Measurements from ENCODE around the gene SUPV3L1. TPM values are rescaled to one million over a fixed set of nuclear protein-coding genes. Genes with fewer than 3 reads are reported as not detected.

The SUPV3L1 gene
- total and polyA plus RNA-seq, 10 of the 15 experiments (the other 5 are each of a cell fraction or from before 2014, with no cell fraction given): 18.4 to 57.8 (median 44.2) TPM

- TF ChIP-seq, protein P1, sequence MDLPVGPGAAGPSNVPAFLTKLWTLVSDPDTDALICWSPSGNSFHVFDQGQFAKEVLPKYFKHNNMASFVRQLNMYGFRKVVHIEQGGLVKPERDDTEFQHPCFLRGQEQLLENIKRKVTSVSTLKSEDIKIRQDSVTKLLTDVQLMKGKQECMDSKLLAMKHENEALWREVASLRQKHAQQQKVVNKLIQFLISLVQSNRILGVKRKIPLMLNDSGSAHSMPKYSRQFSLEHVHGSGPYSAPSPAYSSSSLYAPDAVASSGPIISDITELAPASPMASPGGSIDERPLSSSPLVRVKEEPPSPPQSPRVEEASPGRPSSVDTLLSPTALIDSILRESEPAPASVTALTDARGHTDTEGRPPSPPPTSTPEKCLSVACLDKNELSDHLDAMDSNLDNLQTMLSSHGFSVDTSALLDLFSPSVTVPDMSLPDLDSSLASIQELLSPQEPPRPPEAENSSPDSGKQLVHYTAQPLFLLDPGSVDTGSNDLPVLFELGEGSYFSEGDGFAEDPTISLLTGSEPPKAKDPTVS (IDR thresholded peaks at IDR 0.05; ENCODE audit: low read depth, low read length): no peak
- TF ChIP-seq TARDBP (IDR thresholded peaks at IDR 0.05; ENCODE audit: borderline replicate concordance) (no peak), EED (IDR thresholded peaks at IDR 0.05; ENCODE audit: low read depth) (no peak), ETV6 (conservative IDR thresholded peaks at IDR 0.05 in 1 of 2, IDR thresholded peaks at IDR 0.05 in 1 of 2; ENCODE audit: borderline replicate concordance in 1 of 2, low read depth in 1 of 2) (no peak), NBN (IDR thresholded peaks at IDR 0.05) (no peak), KDM1A (IDR thresholded peaks at IDR 0.05; ENCODE audit: borderline replicate concordance) (no peak), NRF1 (conservative IDR thresholded peaks at IDR 0.05; ENCODE audit: low read depth, low read length) (no peak)
Observed at GRCh38 chr10:69220507-69220906, 40.5 kb downstream of the SUPV3L1 start (continued).

GRCh38 chr10:69222157-69223027, 42.4 kb downstream of the SUPV3L1 start:
- ChIA-PET POLR2A (interaction anchor here (0.6 to 1.4 kb wide), 6 partner anchors 19 to 178 kb away, joined by 3 to 4 read pairs (median 3); no protein-coding TSS in a partner anchor), CTCF (interaction anchor here (0.5 to 5.8 kb wide), 15 partner anchors 10 to 1184 kb away, joined by 3 to 40 read pairs (median 3); partner anchors contain the start of genes DDX21 and SRGN), RAD21 (ENCODE audit: unreplicated experiment) (interaction anchor here (0.8 to 1.2 kb wide), 8 partner anchors 25 to 217 kb away, joined by 3 to 7 read pairs (median 3); no protein-coding TSS in a partner anchor), SMC1A (ENCODE audit: uncharacterized antibody, unreplicated experiment) (interaction anchor here (0.6 to 4.3 kb wide), 7 partner anchors 13 to 217 kb away, joined by 3 to 33 read pairs (median 3); partner anchors contain the start of gene SRGN)
- no peaks in the 10 kb centered on the region for H3K27me3 ChIP-seq (replicated peaks in 1 of 2; ENCODE audit: control insufficient read depth in 2 of 2, insufficient read depth in 2 of 2, low read length in 1 of 2)
- peak overlapping the region; percentile 54 for H3K9ac ChIP-seq (ENCODE audit: control insufficient read depth, insufficient read depth, low read length)
- H3K9me3 ChIP-seq (replicated peaks; ENCODE audit: control insufficient read depth, insufficient read depth, low read length): no peaks in the 10 kb centered on the region
- H3K36me3 ChIP-seq (ENCODE audit: control insufficient read depth in 2 of 2, insufficient read depth in 2 of 2, low read length in 1 of 2): no peaks in the 10 kb centered on the region
- no peaks in the 10 kb centered on the region for H3K79me2 ChIP-seq (ENCODE audit: control insufficient read depth, insufficient read depth, low read length)
- DNase-seq (ENCODE audit: low read depth, low spot score) (peak; percentile 88), ATAC-seq (peak; percentile 97), FAIRE-seq (peak; percentile 97)
- H3K4me3 ChIP-seq: peak overlapping the region; percentile 63
- peak overlapping the region; percentile 54 for H2AFZ ChIP-seq (ENCODE audit: control insufficient read depth, low read depth, low read length)
- no TSS peak for BruUV-seq (replicated peaks)
- peak overlapping the region; percentile 80 for H3K27ac ChIP-seq (ENCODE audit: control insufficient read depth, insufficient read depth)
- in situ Hi-C loops (cut with MboI): loop anchor here (10.0 kb wide), 1 partner anchor 228 kb away; no protein-coding TSS in a partner anchor
- peak overlapping the region; percentile 70 for H3K4me2 ChIP-seq (ENCODE audit: control insufficient read depth, insufficient read depth)
- intact Hi-C loops (cut with micrococcal nuclease; ENCODE audit: unreplicated experiment): loop anchor here (1.0 to 10.0 kb wide), 4 partner anchors 98 to 234 kb away; partner anchors contain the start of genes KIFBP and VPS26A
- WGBS (ENCODE audit: insufficient coverage, insufficient replicate concordance, low lambda C conversion rate, missing lambda C conversion rate): 5% methylated on average over 11 of the region's 11 CpGs
- peaks cover 25% of the 10 kb centered on the region for H3K4me1 ChIP-seq (ENCODE audit: control insufficient read depth, insufficient read depth, low read length)
- H4K20me1 ChIP-seq (ENCODE audit: control insufficient read depth, insufficient read depth): no peaks in the 10 kb centered on the region
- TF ChIP-seq CREB1 (IDR thresholded peaks at IDR 0.05; ENCODE audit: low read depth): peak; percentile 27; the same call in 1 of the 2 replicates
- TF ChIP-seq ZBTB40 (IDR thresholded peaks at IDR 0.05; ENCODE audit: borderline replicate concordance): peak; percentile 12; the same call in 1 of the 2 replicates
- no peak for TF ChIP-seq ZBTB4 (CRISPR knock-in tag; IDR thresholded peaks at IDR 0.05)
- peak; percentile 42 for TF ChIP-seq SMARCA5 (IDR thresholded peaks at IDR 0.05)

Data from GM12878 (cell line).